H1 (cell line): ENCODE results near the gene TMEM151B. TPM values are rescaled to one million over a fixed set of nuclear protein-coding genes. Genes with fewer than 3 reads are reported as not detected.

ENCODE experiments used
- CHD2 ChIP-seq: IDR thresholded peaks from 2 replicates; pipeline ENCODE4 v1.6.1; 2012; ENCODE audit warnings: low read length, improper control_type of control experiment
- PHF8 ChIP-seq: fragments of 200-600 bp; sonication (generic); conservative IDR thresholded peaks from 2 replicates; pipeline ENCODE4 v1.7.1; 2012; ENCODE audit warnings: low read depth, mild to moderate bottlenecking, inconsistent platforms, low read length, moderate library complexity
- POLR2A ChIP-seq, 2 experiments: IDR thresholded peaks; 1 replicate in 1 of 2; 2 replicates in 1 of 2; pipeline ENCODE4 v1.6.1; 2011; ENCODE audit warnings: low read depth in 2 of 2, low read length in 2 of 2, mild to moderate bottlenecking in 2 of 2; ENCODE audit errors: control extremely low read depth in 1 of 2
- SIN3A ChIP-seq, 2 experiments: IDR thresholded peaks in 1 of 2; conservative IDR thresholded peaks in 1 of 2; 2 replicates each; pipeline ENCODE4 v1.6.1; 2011 to 2012; ENCODE audit warnings: low read length in 2 of 2, improper control_type of control experiment in 1 of 2, low read depth in 1 of 2, mild to moderate bottlenecking in 1 of 2
- SP1 ChIP-seq: IDR thresholded peaks from 2 replicates; pipeline ENCODE4 v1.6.1; 2011; ENCODE audit warnings: low read depth, low read length
- TAF7 ChIP-seq: optimal IDR thresholded peaks from 2 replicates; pipeline ENCODE3; 2011; ENCODE audit warnings: low read depth, mild to moderate bottlenecking, inconsistent platforms, low read length, moderate library complexity, borderline replicate concordance
- polyA plus RNA-seq, 7 experiments: library from polyadenylated mRNA; depleted of rRNA in 3 of 7; stranded (reverse) in 5 of 7; unstranded in 2 of 7; fragments of >200 nt in 5 of 7; fragments of 200-250 nt in 2 of 7; gene quantifications; 1 replicate in 5 of 7; 2 replicates in 1 of 7; 4 replicates in 1 of 7; pipeline versions ENCODE4 v1.2.1 to v1.2.3, GENCODE V29; 2011 to 2013; ENCODE audit warnings: missing spikeins in 2 of 7, mixed read lengths in 2 of 7
- total RNA-seq: library from RNA; stranded (reverse); fragmentation: NEBNext Ultra II Directional; extraction: Animal tissue kit (Norgen Biotek cat#: 25700); gene quantifications from 2 replicates; pipeline ENCODE4 v1.2.1, GENCODE V29; 2021
- TF ChIP-seq, protein P1 (sequence below): fragments of 300-600 bp; sonication (generic); IDR thresholded peaks from 2 replicates; pipeline ENCODE4 v1.7.1; 2012; ENCODE audit warnings: low read length, moderate library complexity, mild to moderate bottlenecking, inconsistent platforms; ENCODE audit not compliant: insufficient replicate concordance
- TF ChIP-seq, protein P2 (sequence below): IDR thresholded peaks from 2 replicates; pipeline ENCODE4 v1.6.1; 2012; ENCODE audit warnings: inconsistent platforms
- TF ChIP-seq, protein P3 (sequence below): IDR thresholded peaks from 2 replicates; pipeline ENCODE4 v1.6.1; 2012; ENCODE audit warnings: inconsistent platforms
- TF ChIP-seq, protein P4 (sequence below): IDR thresholded peaks from 2 replicates; pipeline ENCODE4 v1.6.1; 2011; ENCODE audit warnings: low read length, improper control_type of control experiment

Gene TMEM151B
- total and polyA plus RNA-seq, 2 of the 8 experiments (the other 6 are each of a cell fraction or from before 2014, with no cell fraction given), result 8.0 to 15.5 TPM

DNA sequence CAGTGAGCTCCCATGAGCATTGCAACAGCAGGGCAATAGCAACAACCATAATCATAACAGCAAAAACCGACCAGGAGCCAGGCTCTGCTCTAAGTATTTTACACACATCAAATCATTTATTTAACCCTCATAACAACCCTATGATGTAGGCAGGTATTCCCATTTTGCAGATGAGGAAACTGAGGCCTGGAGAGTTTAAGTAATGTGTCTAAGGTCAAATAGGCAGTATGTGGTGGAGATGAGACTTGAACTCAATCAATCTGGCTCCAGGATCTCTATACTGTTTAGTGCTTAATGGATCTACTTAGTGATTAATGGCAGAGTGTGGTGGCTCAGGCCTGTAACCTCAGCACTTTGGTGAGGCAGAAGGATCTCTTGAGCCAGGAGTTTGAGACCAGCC is 3.4 kb downstream of the TMEM151B start (continued):
- TF ChIP-seq, protein P1, sequence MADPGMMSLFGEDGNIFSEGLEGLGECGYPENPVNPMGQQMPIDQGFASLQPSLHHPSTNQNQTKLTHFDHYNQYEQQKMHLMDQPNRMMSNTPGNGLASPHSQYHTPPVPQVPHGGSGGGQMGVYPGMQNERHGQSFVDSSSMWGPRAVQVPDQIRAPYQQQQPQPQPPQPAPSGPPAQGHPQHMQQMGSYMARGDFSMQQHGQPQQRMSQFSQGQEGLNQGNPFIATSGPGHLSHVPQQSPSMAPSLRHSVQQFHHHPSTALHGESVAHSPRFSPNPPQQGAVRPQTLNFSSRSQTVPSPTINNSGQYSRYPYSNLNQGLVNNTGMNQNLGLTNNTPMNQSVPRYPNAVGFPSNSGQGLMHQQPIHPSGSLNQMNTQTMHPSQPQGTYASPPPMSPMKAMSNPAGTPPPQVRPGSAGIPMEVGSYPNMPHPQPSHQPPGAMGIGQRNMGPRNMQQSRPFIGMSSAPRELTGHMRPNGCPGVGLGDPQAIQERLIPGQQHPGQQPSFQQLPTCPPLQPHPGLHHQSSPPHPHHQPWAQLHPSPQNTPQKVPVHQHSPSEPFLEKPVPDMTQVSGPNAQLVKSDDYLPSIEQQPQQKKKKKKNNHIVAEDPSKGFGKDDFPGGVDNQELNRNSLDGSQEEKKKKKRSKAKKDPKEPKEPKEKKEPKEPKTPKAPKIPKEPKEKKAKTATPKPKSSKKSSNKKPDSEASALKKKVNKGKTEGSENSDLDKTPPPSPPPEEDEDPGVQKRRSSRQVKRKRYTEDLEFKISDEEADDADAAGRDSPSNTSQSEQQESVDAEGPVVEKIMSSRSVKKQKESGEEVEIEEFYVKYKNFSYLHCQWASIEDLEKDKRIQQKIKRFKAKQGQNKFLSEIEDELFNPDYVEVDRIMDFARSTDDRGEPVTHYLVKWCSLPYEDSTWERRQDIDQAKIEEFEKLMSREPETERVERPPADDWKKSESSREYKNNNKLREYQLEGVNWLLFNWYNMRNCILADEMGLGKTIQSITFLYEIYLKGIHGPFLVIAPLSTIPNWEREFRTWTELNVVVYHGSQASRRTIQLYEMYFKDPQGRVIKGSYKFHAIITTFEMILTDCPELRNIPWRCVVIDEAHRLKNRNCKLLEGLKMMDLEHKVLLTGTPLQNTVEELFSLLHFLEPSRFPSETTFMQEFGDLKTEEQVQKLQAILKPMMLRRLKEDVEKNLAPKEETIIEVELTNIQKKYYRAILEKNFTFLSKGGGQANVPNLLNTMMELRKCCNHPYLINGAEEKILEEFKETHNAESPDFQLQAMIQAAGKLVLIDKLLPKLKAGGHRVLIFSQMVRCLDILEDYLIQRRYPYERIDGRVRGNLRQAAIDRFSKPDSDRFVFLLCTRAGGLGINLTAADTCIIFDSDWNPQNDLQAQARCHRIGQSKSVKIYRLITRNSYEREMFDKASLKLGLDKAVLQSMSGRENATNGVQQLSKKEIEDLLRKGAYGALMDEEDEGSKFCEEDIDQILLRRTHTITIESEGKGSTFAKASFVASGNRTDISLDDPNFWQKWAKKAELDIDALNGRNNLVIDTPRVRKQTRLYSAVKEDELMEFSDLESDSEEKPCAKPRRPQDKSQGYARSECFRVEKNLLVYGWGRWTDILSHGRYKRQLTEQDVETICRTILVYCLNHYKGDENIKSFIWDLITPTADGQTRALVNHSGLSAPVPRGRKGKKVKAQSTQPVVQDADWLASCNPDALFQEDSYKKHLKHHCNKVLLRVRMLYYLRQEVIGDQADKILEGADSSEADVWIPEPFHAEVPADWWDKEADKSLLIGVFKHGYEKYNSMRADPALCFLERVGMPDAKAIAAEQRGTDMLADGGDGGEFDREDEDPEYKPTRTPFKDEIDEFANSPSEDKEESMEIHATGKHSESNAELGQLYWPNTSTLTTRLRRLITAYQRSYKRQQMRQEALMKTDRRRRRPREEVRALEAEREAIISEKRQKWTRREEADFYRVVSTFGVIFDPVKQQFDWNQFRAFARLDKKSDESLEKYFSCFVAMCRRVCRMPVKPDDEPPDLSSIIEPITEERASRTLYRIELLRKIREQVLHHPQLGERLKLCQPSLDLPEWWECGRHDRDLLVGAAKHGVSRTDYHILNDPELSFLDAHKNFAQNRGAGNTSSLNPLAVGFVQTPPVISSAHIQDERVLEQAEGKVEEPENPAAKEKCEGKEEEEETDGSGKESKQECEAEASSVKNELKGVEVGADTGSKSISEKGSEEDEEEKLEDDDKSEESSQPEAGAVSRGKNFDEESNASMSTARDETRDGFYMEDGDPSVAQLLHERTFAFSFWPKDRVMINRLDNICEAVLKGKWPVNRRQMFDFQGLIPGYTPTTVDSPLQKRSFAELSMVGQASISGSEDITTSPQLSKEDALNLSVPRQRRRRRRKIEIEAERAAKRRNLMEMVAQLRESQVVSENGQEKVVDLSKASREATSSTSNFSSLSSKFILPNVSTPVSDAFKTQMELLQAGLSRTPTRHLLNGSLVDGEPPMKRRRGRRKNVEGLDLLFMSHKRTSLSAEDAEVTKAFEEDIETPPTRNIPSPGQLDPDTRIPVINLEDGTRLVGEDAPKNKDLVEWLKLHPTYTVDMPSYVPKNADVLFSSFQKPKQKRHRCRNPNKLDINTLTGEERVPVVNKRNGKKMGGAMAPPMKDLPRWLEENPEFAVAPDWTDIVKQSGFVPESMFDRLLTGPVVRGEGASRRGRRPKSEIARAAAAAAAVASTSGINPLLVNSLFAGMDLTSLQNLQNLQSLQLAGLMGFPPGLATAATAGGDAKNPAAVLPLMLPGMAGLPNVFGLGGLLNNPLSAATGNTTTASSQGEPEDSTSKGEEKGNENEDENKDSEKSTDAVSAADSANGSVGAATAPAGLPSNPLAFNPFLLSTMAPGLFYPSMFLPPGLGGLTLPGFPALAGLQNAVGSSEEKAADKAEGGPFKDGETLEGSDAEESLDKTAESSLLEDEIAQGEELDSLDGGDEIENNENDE, result no peak
- TF ChIP-seq SIN3A (conservative IDR thresholded peaks at IDR 0.05 in 1 of 2, IDR thresholded peaks at IDR 0.05 in 1 of 2; ENCODE audit: low read depth in 1 of 2, low read length in 2 of 2), result no peak
- TF ChIP-seq POLR2A (IDR thresholded peaks at IDR 0.05; ENCODE audit: control extremely low read depth in 1 of 2, low read depth in 2 of 2, low read length in 2 of 2), result no peak
- no peak for TF ChIP-seq PHF8
- no peak for TF ChIP-seq CHD2
- TF ChIP-seq, protein P2, sequence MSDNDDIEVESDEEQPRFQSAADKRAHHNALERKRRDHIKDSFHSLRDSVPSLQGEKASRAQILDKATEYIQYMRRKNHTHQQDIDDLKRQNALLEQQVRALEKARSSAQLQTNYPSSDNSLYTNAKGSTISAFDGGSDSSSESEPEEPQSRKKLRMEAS, result no peak
- TF ChIP-seq, protein P3, sequence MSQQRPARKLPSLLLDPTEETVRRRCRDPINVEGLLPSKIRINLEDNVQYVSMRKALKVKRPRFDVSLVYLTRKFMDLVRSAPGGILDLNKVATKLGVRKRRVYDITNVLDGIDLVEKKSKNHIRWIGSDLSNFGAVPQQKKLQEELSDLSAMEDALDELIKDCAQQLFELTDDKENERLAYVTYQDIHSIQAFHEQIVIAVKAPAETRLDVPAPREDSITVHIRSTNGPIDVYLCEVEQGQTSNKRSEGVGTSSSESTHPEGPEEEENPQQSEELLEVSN, result no peak
- TF ChIP-seq, protein P4, sequence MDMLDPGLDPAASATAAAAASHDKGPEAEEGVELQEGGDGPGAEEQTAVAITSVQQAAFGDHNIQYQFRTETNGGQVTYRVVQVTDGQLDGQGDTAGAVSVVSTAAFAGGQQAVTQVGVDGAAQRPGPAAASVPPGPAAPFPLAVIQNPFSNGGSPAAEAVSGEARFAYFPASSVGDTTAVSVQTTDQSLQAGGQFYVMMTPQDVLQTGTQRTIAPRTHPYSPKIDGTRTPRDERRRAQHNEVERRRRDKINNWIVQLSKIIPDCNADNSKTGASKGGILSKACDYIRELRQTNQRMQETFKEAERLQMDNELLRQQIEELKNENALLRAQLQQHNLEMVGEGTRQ, result no peak
- TF ChIP-seq SP1, result no peak
- no peak for TF ChIP-seq TAF7
